Mucosa of stomach (tissue), 1 donor: ENCODE data around the gene YLPM1.

Experiments
- H3K27me3 ChIP-seq: one replicate; pipeline ENCODE4 v1.7.0; 2013; ENCODE audit warnings: mild to moderate bottlenecking, low read length; ENCODE audit not compliant: control insufficient read depth, insufficient read depth
- H3K36me3 ChIP-seq: one replicate; pipeline ENCODE4 v1.7.0; 2013; ENCODE audit warnings: low read length; ENCODE audit not compliant: control insufficient read depth, insufficient read depth
- H3K4me1 ChIP-seq: one replicate; pipeline ENCODE4 v1.7.0; 2013; ENCODE audit warnings: mild to moderate bottlenecking, low read length; ENCODE audit not compliant: control insufficient read depth, insufficient read depth
- H3K4me3 ChIP-seq: one replicate; pipeline ENCODE4 v1.7.0; 2013; ENCODE audit warnings: low read length
- H3K9ac ChIP-seq: one replicate; pipeline ENCODE4 v1.7.0; 2013; ENCODE audit warnings: mild to moderate bottlenecking, low read length, moderate library complexity
- H3K9me3 ChIP-seq: one replicate; pipeline ENCODE4 v1.7.0; 2013; ENCODE audit warnings: mild to moderate bottlenecking, low read length, moderate library complexity; ENCODE audit not compliant: control insufficient read depth
- donor health status: Pancreatic carcinoma.

YLPM1 gene

GRCh38 chr14:74793506-74794155 lies 30.5 kb downstream of the YLPM1 start:
- H3K36me3 ChIP-seq = no peaks in the 10 kb centered on the region
- no peaks in the 10 kb centered on the region for H3K9me3 ChIP-seq
- no peaks in the 10 kb centered on the region for H3K27me3 ChIP-seq
- no peak overlapping the region for H3K4me3 ChIP-seq
- H3K9ac ChIP-seq = no peak overlapping the region
- H3K4me1 ChIP-seq = no peaks in the 10 kb centered on the region

- Histone ChIP-seq H3K9me3 (no peaks in the 10 kb centered on the region), H3K4me1 (no peaks in the 10 kb centered on the region), H3K27me3 (no peaks in the 10 kb centered on the region), H3K36me3 (no peaks in the 10 kb centered on the region), H3K9ac (no peak overlapping the region), H3K4me3 (no peak overlapping the region)
Measured at GRCh38 chr14:74794947-74795346, 31.8 kb downstream of the YLPM1 start.

- H3K36me3 ChIP-seq = no peaks in the 10 kb centered on the region
- H3K4me1 ChIP-seq = no peaks in the 10 kb centered on the region
- H3K27me3 ChIP-seq = no peaks in the 10 kb centered on the region
- H3K4me3 ChIP-seq = no peak overlapping the region
- no peaks in the 10 kb centered on the region for H3K9me3 ChIP-seq
- H3K9ac ChIP-seq = no peak overlapping the region
Measured at GRCh38 chr14:74799765-74800164, 36.6 kb downstream of the YLPM1 start.

GRCh38 chr14:74800780-74801179 lies 37.7 kb downstream of the YLPM1 start:
- H3K27me3 ChIP-seq = no peaks in the 10 kb centered on the region
- no peaks in the 10 kb centered on the region for H3K36me3 ChIP-seq
- H3K4me1 ChIP-seq = no peaks in the 10 kb centered on the region
- H3K9ac ChIP-seq = no peak overlapping the region
- H3K9me3 ChIP-seq = no peaks in the 10 kb centered on the region
- no peak overlapping the region for H3K4me3 ChIP-seq

- H3K4me3 ChIP-seq = no peak overlapping the region
- H3K9me3 ChIP-seq = no peaks in the 10 kb centered on the region
- no peaks in the 10 kb centered on the region for H3K36me3 ChIP-seq
- no peaks in the 10 kb centered on the region for H3K4me1 ChIP-seq
- no peak overlapping the region for H3K9ac ChIP-seq
- no peaks in the 10 kb centered on the region for H3K27me3 ChIP-seq
Measured at GRCh38 chr14:74801396-74801795, 38.3 kb downstream of the YLPM1 start.

GRCh38 chr14:74804219-74804825 lies 41.2 kb downstream of the YLPM1 start:
- Histone ChIP-seq H3K36me3 (peaks cover 3% of the 10 kb centered on the region), H3K27me3 (no peaks in the 10 kb centered on the region), H3K9ac (no peak overlapping the region), H3K4me3 (no peak overlapping the region), H3K9me3 (no peaks in the 10 kb centered on the region), H3K4me1 (no peaks in the 10 kb centered on the region)

- H3K27me3 ChIP-seq = no peaks in the 10 kb centered on the region
- H3K9ac ChIP-seq = no peak overlapping the region
- no peaks in the 10 kb centered on the region for H3K9me3 ChIP-seq
- peaks cover 6% of the 10 kb centered on the region for H3K36me3 ChIP-seq
- no peaks in the 10 kb centered on the region for H3K4me1 ChIP-seq
- H3K4me3 ChIP-seq = no peak overlapping the region
Measured at GRCh38 chr14:74807853-74808545, 44.9 kb downstream of the YLPM1 start.

GRCh38 chr14:74816124-74816523 lies 53.0 kb downstream of the YLPM1 start:
- Histone ChIP-seq H3K4me3 (no peak overlapping the region), H3K9ac (no peak overlapping the region), H3K36me3 (no peaks in the 10 kb centered on the region), H3K27me3 (no peaks in the 10 kb centered on the region), H3K9me3 (no peaks in the 10 kb centered on the region), H3K4me1 (no peaks in the 10 kb centered on the region)

- Histone ChIP-seq H3K36me3 (no peaks in the 10 kb centered on the region), H3K9me3 (no peaks in the 10 kb centered on the region), H3K4me3 (no peak overlapping the region), H3K4me1 (peaks cover 14% of the 10 kb centered on the region), H3K9ac (no peak overlapping the region), H3K27me3 (no peaks in the 10 kb centered on the region)
Measured at GRCh38 chr14:74820288-74820687, 57.2 kb downstream of the YLPM1 start.

GRCh38 chr14:74821267-74821915 lies 58.3 kb downstream of the YLPM1 start:
- no peak overlapping the region for H3K9ac ChIP-seq
- no peaks in the 10 kb centered on the region for H3K27me3 ChIP-seq
- peaks cover 14% of the 10 kb centered on the region for H3K4me1 ChIP-seq
- H3K4me3 ChIP-seq = no peak overlapping the region
- H3K9me3 ChIP-seq = no peaks in the 10 kb centered on the region
- H3K36me3 ChIP-seq = no peaks in the 10 kb centered on the region

- H3K36me3 ChIP-seq = peaks cover 1% of the 10 kb centered on the region
- peaks cover 14% of the 10 kb centered on the region for H3K4me1 ChIP-seq
Measured at GRCh38 chr14:74824997-74825396, 61.9 kb downstream of the YLPM1 start.

GRCh38 chr14:74826574-74826973 lies 63.5 kb downstream of the YLPM1 start:
- Histone ChIP-seq H3K9me3 (no peaks in the 10 kb centered on the region), H3K36me3 (peaks cover 4% of the 10 kb centered on the region), H3K9ac (no peak overlapping the region), H3K4me1 (peaks cover 14% of the 10 kb centered on the region), H3K4me3 (no peak overlapping the region), H3K27me3 (no peaks in the 10 kb centered on the region)

More at GRCh38 chr14:74824997-74825396, 61.9 kb downstream of the YLPM1 start:
- Histone ChIP-seq H3K4me3 (no peak overlapping the region), H3K9ac (no peak overlapping the region), H3K9me3 (no peaks in the 10 kb centered on the region), H3K27me3 (no peaks in the 10 kb centered on the region)
